Measurements from ENCODE around the gene NHSL2.

NHSL2 gene

DNA sequence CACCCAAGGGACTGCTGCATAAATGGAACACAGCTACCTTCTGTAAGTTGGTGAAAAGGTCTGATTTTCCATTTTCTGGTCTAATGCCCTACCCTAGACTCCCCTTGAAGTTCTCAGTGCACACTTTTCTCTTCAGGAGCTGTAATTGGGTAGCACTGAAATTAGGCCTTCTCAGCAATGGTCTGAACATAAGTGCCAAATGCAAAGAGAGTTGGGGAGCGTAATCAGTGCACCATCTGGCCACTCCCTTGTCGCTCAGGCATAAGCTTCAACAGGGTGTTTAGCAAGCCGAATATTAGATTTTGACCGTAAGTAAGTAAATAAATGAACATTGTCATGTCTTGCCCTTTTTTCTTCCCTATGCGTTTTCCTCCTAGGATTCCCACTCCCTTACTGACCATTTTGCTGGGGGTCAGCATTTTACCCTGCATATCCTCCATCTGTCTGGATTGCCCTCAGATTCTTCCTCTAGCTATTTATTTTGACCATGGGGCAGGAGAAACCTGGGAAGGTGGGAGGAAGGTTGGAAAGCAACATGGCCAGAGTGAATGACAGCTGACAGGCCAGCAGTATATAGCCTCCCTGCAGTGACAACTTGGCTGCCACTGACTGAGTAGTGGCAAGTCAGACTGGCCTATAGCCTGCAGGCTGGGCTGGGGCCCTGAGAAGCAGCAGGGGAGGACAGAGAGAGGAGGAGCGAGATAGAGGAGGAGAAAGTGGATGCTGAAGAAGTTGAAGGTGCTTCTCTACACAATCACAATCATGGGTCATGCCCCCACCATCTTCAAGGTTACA lies 2.7 kb downstream of the NHSL2 start:
- Histone ChIP-seq H3K4me1 (ENCODE audit: control insufficient read depth in 1 of 2, insufficient read depth in 1 of 2, low read depth in 1 of 2, low read length in 1 of 2) (peaks cover 0 to 5% of the 10 kb centered on the region in 2 experiments), H3K9me3 (no peaks in the 10 kb centered on the region), H3K27me3 (peaks cover 74% of the 10 kb centered on the region), H3K4me3 (ENCODE audit: low read depth in 1 of 2, low read length in 1 of 2) (no peak overlapping the region), H3K27ac (no peak overlapping the region), H3K36me3 (no peaks in the 10 kb centered on the region)
- TF ChIP-seq, protein P1, sequence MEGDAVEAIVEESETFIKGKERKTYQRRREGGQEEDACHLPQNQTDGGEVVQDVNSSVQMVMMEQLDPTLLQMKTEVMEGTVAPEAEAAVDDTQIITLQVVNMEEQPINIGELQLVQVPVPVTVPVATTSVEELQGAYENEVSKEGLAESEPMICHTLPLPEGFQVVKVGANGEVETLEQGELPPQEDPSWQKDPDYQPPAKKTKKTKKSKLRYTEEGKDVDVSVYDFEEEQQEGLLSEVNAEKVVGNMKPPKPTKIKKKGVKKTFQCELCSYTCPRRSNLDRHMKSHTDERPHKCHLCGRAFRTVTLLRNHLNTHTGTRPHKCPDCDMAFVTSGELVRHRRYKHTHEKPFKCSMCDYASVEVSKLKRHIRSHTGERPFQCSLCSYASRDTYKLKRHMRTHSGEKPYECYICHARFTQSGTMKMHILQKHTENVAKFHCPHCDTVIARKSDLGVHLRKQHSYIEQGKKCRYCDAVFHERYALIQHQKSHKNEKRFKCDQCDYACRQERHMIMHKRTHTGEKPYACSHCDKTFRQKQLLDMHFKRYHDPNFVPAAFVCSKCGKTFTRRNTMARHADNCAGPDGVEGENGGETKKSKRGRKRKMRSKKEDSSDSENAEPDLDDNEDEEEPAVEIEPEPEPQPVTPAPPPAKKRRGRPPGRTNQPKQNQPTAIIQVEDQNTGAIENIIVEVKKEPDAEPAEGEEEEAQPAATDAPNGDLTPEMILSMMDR (IDR thresholded peaks at IDR 0.05), result no peak

DNA sequence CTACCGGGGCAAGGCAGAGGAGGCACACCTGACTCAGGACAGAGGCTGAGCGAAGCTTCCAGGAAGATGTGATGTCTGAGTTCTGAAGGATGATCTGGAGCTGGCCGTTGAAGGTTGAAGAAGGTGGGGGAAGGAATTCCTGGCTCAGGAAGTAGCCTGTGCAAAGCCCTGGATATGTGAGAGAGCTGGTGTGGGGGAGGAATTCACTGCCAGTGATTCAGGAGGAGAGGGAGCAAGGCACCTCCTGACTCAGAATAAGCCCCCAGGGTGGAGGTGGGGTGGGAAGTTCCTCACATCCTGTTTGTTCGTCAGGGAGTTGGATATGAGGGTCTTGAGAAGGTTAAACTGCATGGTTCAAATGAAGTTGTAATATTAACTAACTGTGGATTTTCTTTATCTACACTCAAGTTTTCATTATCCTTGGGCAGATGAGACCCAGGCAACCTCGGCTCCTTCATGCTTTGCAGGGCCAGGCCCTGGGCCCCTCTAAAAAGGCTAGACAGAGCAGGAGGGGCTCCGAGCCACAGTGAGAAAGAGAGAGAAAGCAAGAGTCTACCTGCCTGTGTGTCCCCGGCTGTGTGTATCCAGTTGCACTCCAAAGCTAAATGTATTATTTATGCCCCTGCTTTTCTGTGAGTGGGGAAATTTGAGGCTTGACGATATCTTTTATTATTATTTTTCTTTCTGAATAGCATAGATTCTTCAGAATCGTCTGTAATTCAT lies 7.1 kb downstream of the NHSL2 start:
- H3K27me3 ChIP-seq, result peaks cover 30% of the 10 kb centered on the region
- H3K27ac ChIP-seq, result no peak overlapping the region
- TF ChIP-seq, protein P1 (IDR thresholded peaks at IDR 0.05), result no peak
- no peaks in the 10 kb centered on the region for H3K36me3 ChIP-seq
- H3K4me3 ChIP-seq (ENCODE audit: low read depth in 1 of 2, low read length in 1 of 2), result no peak overlapping the region
- H3K4me1 ChIP-seq (ENCODE audit: control insufficient read depth in 1 of 2, insufficient read depth in 1 of 2, low read depth in 1 of 2, low read length in 1 of 2), result no peaks in the 10 kb centered on the region
- no peaks in the 10 kb centered on the region for H3K9me3 ChIP-seq

DNA sequence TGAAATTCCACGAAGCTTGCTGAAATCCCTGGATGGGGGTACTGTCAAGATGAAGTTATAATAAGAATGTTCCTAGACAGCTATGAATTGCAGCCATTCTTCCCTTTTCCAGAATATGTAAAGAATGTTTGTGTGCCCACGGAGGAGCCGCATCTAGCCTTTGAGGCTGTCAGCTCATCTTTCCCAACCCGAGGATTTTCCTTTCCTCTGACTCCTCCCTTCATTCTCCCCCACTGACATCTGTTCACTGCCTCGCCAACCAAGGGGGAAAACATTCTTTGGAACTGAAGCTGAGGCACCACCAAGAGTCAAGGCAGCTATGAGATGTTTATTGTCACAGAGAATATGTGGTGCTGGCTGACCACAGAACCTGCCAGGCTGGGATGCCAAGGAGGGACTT lies 8.8 kb downstream of the NHSL2 start:
- Histone ChIP-seq H3K4me3 (ENCODE audit: low read depth in 1 of 2, low read length in 1 of 2) (no peak overlapping the region), H3K27ac (no peak overlapping the region), H3K4me1 (ENCODE audit: control insufficient read depth in 1 of 2, insufficient read depth in 1 of 2, low read depth in 1 of 2, low read length in 1 of 2) (no peaks in the 10 kb centered on the region), H3K27me3 (peaks cover 13% of the 10 kb centered on the region), H3K36me3 (no peaks in the 10 kb centered on the region), H3K9me3 (no peaks in the 10 kb centered on the region)
- TF ChIP-seq, protein P1 (IDR thresholded peaks at IDR 0.05), result no peak

DNA sequence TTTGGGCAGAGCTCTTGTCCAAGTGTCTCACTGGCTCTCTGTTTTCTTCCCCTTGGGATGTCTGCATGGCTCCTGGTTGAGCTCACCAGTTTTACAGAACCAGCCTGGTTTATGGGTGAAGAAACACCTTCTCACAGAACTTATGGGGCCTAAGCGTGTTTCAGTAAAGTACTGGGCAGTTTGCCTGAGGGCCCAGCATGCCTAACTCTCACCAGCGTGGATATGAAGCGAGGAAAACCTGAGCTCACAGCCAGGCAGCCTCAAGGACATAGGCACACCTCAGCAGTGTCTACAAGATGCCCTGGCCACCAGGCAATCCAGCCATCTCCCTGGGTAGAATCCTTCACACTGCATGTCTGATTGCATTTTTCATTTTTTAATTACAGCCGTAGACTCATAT lies 9.2 kb downstream of the NHSL2 start:
- Histone ChIP-seq H3K4me3 (ENCODE audit: low read depth in 1 of 2, low read length in 1 of 2) (no peak overlapping the region), H3K36me3 (no peaks in the 10 kb centered on the region), H3K27me3 (peaks cover 9% of the 10 kb centered on the region), H3K9me3 (no peaks in the 10 kb centered on the region), H3K27ac (no peak overlapping the region), H3K4me1 (ENCODE audit: control insufficient read depth in 1 of 2, insufficient read depth in 1 of 2, low read depth in 1 of 2, low read length in 1 of 2) (no peaks in the 10 kb centered on the region)
- TF ChIP-seq, protein P1 (IDR thresholded peaks at IDR 0.05), result no peak

DNA sequence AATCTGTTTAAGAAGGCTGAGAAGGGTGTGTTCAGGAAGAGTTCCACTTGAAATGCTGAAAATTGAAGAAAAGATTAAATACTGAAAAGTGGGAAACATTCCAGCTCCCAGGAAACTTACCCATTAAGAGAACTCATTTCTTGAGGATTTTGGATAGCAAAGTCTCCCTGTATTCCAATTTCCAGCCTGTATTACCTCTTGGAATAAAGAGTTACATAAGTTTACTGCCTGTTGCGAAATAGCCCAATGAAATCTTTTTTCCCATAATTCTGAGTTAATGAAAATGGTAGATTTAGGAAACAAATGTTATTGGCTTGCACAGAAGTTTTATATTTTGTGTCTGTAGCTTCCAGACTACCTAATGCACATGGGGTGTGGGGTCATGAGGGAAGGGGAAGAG lies 12.0 kb downstream of the NHSL2 start:
- Histone ChIP-seq H3K27me3 (no peaks in the 10 kb centered on the region), H3K4me3 (ENCODE audit: low read depth in 1 of 2, low read length in 1 of 2) (no peak overlapping the region), H3K36me3 (no peaks in the 10 kb centered on the region), H3K27ac (no peak overlapping the region), H3K4me1 (ENCODE audit: control insufficient read depth in 1 of 2, insufficient read depth in 1 of 2, low read depth in 1 of 2, low read length in 1 of 2) (no peaks in the 10 kb centered on the region), H3K9me3 (no peaks in the 10 kb centered on the region)
- TF ChIP-seq, protein P1 (IDR thresholded peaks at IDR 0.05), result no peak

Data from neutrophil (primary cell).